Hepatocyte (in vitro differentiated cells): ENCODE data around the gene AEBP1.

ENCODE experiments used
- EZH2 ChIP-seq: fragments of 200-600 bp; sonication (generic); IDR thresholded peaks from 2 replicates; pipeline ENCODE4 v1.6.1; 2016; ENCODE audit warnings: antibody characterized with exemption, mild to moderate bottlenecking, borderline replicate concordance
- TF ChIP-seq, protein P1 (sequence below): fragments of 200-600 bp; sonication (generic); IDR thresholded peaks from 2 replicates; pipeline ENCODE4 v1.5.1; 2016; ENCODE audit warnings: antibody characterized with exemption, mild to moderate bottlenecking; ENCODE audit not compliant: poor library complexity

GRCh38 chr7:44077061-44077460, 27.1 kb upstream of the AEBP1 start:
- TF ChIP-seq, protein P1, sequence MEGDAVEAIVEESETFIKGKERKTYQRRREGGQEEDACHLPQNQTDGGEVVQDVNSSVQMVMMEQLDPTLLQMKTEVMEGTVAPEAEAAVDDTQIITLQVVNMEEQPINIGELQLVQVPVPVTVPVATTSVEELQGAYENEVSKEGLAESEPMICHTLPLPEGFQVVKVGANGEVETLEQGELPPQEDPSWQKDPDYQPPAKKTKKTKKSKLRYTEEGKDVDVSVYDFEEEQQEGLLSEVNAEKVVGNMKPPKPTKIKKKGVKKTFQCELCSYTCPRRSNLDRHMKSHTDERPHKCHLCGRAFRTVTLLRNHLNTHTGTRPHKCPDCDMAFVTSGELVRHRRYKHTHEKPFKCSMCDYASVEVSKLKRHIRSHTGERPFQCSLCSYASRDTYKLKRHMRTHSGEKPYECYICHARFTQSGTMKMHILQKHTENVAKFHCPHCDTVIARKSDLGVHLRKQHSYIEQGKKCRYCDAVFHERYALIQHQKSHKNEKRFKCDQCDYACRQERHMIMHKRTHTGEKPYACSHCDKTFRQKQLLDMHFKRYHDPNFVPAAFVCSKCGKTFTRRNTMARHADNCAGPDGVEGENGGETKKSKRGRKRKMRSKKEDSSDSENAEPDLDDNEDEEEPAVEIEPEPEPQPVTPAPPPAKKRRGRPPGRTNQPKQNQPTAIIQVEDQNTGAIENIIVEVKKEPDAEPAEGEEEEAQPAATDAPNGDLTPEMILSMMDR: no peak
- no peak for TF ChIP-seq EZH2
